HG03025 (cell line): Measurements from ENCODE around the gene SCNN1B.

ENCODE experiments used
- ATAC-seq: cut with Tn5 transposase; IDR thresholded peaks from one replicate; pipeline ENCODE4 v1.9.1; 2021; ENCODE audit warnings: mild to moderate bottlenecking, moderate library complexity; ENCODE audit not compliant: unreplicated experiment, low FRiP score

The SCNN1B gene

GRCh38 chr16:23318639-23319038 is 16.5 kb downstream of the SCNN1B start:
- ATAC-seq: no peak

- ATAC-seq: no peak
Observed at GRCh38 chr16:23319861-23320615, 17.9 kb downstream of the SCNN1B start.

GRCh38 chr16:23320693-23321092 is 18.6 kb downstream of the SCNN1B start:
- ATAC-seq: no peak

GRCh38 chr16:23321206-23321875 is 19.2 kb downstream of the SCNN1B start:
- no peak for ATAC-seq

GRCh38 chr16:23323224-23324030 is 21.3 kb downstream of the SCNN1B start:
- no peak for ATAC-seq

- ATAC-seq: no peak
Observed at GRCh38 chr16:23324727-23325126, 22.6 kb downstream of the SCNN1B start.

GRCh38 chr16:23327836-23328235 is 25.7 kb downstream of the SCNN1B start:
- no peak for ATAC-seq

- ATAC-seq: no peak
Observed at GRCh38 chr16:23330161-23330560, 28.1 kb downstream of the SCNN1B start.

GRCh38 chr16:23330583-23331249 is 28.6 kb downstream of the SCNN1B start:
- no peak for ATAC-seq

- no peak for ATAC-seq
Observed at GRCh38 chr16:23333034-23333579, 31.0 kb downstream of the SCNN1B start.

GRCh38 chr16:23333831-23334456 is 31.8 kb downstream of the SCNN1B start:
- no peak for ATAC-seq

GRCh38 chr16:23334457-23334853 is 32.4 kb downstream of the SCNN1B start:
- no peak for ATAC-seq

- no peak for ATAC-seq
Observed at GRCh38 chr16:23334950-23335349, 32.8 kb downstream of the SCNN1B start.

GRCh38 chr16:23337836-23338550 is 35.9 kb downstream of the SCNN1B start:
- ATAC-seq: no peak

- ATAC-seq: no peak
Observed at GRCh38 chr16:23339787-23340186, 37.7 kb downstream of the SCNN1B start.

GRCh38 chr16:23342083-23342640 is 40.1 kb downstream of the SCNN1B start:
- ATAC-seq: no peak

- no peak for ATAC-seq
Observed at GRCh38 chr16:23343643-23344612, 41.8 kb downstream of the SCNN1B start.

GRCh38 chr16:23345237-23345636 is 43.1 kb downstream of the SCNN1B start:
- ATAC-seq: no peak
